HCT116 (cell line): Measurements from ENCODE around the gene GDPD5. TPM values are rescaled to one million over a fixed set of nuclear protein-coding genes. Genes with fewer than 3 reads are reported as not detected.

Experiments
- ATAC-seq: fragments of 200-7000 bp; cut with Tn5 transposase; 2 replicates; pipeline ENCODE4 v1.9.1; 2020; ENCODE audit warnings: mild to moderate bottlenecking, moderate library complexity
- BruUV-seq: library from RNA; stranded (reverse); fragments of 400-500 nt; replicated peaks from 2 replicates; lab custom pipeline; 2021; lab: Mats Ljungman, UMichigan
- CTCF ChIA-PET: fragments of 300-600 bp; sonication (Branson Sonifier 250); formaldehyde crosslinking; loops from one replicate; lab custom pipeline; 2021; ENCODE audit warnings: antibody characterized with exemption; lab: Charles Lee
- POLR2A ChIA-PET: fragments of 300-600, 350-600 bp; sonication (Branson Sonifier 250); formaldehyde crosslinking; loops from one replicate; lab custom pipeline; 2021; ENCODE audit warnings: antibody characterized with exemption; lab: Charles Lee
- RAD21 ChIA-PET, 2 experiments: fragments of 300-600 bp; sonication (Branson Sonifier 250); formaldehyde crosslinking; loops; one replicate each; lab custom pipeline; 2023; ENCODE audit warnings: low total read pairs in 2 of 2; ENCODE audit not compliant: uncharacterized antibody in 2 of 2, unreplicated experiment in 2 of 2, low non-redundant PET in 1 of 2; lab: Charles Lee
- DNase-seq: peaks from one replicate; pipeline ENCODE4 v3.0.0-alpha.2; 2010; ENCODE audit warnings: low read depth, low spot score
- H2AFZ ChIP-seq: fragments of 200-600 bp; shearing (Covaris generic), sonication (generic); 2 replicates; pipeline ENCODE4 v1.6.1; 2017; ENCODE audit warnings: low read depth, mixed run types, mixed read lengths, antibody characterized with exemption, low read length; ENCODE audit not compliant: poor library complexity, severe bottlenecking
- H3K27ac ChIP-seq: 2 replicates; pipeline ENCODE4 v1.5.1; 2012; ENCODE audit warnings: low read depth, low read length
- H3K27me3 ChIP-seq: fragments of 200-600 bp; sonication (generic); 2 replicates; pipeline ENCODE4 v1.6.1; 2016; ENCODE audit warnings: mixed run types, low read length, mixed read lengths; ENCODE audit not compliant: insufficient read depth
- H3K36me3 ChIP-seq, 2 experiments: fragments of 200-500 bp in 1 of 2; fragments of 200-600 bp in 1 of 2; sonication (Bioruptor generic) in 1 of 2; sonication (generic) in 1 of 2; 2 replicates each; pipeline versions ENCODE4 v1.5.1 to v1.6.1; 2014 to 2016; ENCODE audit warnings: low read length in 2 of 2, inconsistent platforms in 1 of 2, mixed read lengths in 1 of 2, mixed run types in 1 of 2; ENCODE audit not compliant: insufficient read depth in 2 of 2, control insufficient read depth in 1 of 2
- H3K4me1 ChIP-seq, 2 experiments: fragments of 200-600 bp in 1 of 2; sonication (generic) in 1 of 2; 2 replicates each; pipeline versions ENCODE4 v1.5.1 to v1.6.1; 2012 to 2017; ENCODE audit warnings: low read length in 2 of 2, inconsistent platforms in 1 of 2, mild to moderate bottlenecking in 1 of 2, mixed read lengths in 1 of 2, mixed run types in 1 of 2, moderate library complexity in 1 of 2; ENCODE audit not compliant: insufficient read depth in 2 of 2, control insufficient read depth in 1 of 2
- H3K4me2 ChIP-seq: fragments of 200-600 bp; sonication (generic); 2 replicates; pipeline ENCODE4 v1.6.1; 2017; ENCODE audit warnings: mixed run types, low read length, mixed read lengths
- H3K4me3 ChIP-seq, 2 experiments: fragments of 200-600 bp in 1 of 2; sonication (generic) in 1 of 2; replicated peaks in 1 of 2; 2 replicates each; pipeline ENCODE4 v1.5.1; 2011 to 2016; ENCODE audit warnings: low read length in 2 of 2, control low read depth in 1 of 2, low read depth in 1 of 2, mild to moderate bottlenecking in 1 of 2, mixed read lengths in 1 of 2, mixed run types in 1 of 2
- H3K79me2 ChIP-seq: fragments of 200-600 bp; sonication (generic); 2 replicates; pipeline ENCODE4 v1.6.1; 2017; ENCODE audit warnings: mild to moderate bottlenecking, mixed run types, low read length, moderate library complexity, mixed read lengths; ENCODE audit not compliant: insufficient read depth
- H3K9ac ChIP-seq: fragments of 200-600 bp; sonication (generic); 2 replicates; pipeline ENCODE4 v1.6.1; 2016; ENCODE audit warnings: low read length, mixed read lengths
- H3K9me2 ChIP-seq: fragments of 200-600 bp; sonication (generic), shearing (Covaris generic); 2 replicates; pipeline ENCODE4 v1.6.1; 2017; ENCODE audit warnings: mixed run types, mild to moderate bottlenecking, moderate library complexity; ENCODE audit not compliant: insufficient read depth
- H3K9me3 ChIP-seq, 2 experiments: fragments of 200-500 bp in 1 of 2; fragments of 200-600 bp in 1 of 2; sonication (Bioruptor generic) in 1 of 2; sonication (generic) in 1 of 2; 2 replicates each; pipeline ENCODE4 v1.6.1; 2014 to 2017; ENCODE audit warnings: low read length in 2 of 2, mixed read lengths in 2 of 2, inconsistent platforms in 1 of 2, low read depth in 1 of 2, mild to moderate bottlenecking in 1 of 2, mixed run types in 1 of 2, moderate library complexity in 1 of 2; ENCODE audit not compliant: control insufficient read depth in 1 of 2, insufficient read depth in 1 of 2
- H4K20me1 ChIP-seq: fragments of 200-600 bp; sonication (generic), shearing (Covaris generic); 2 replicates; pipeline ENCODE4 v1.6.1; 2017; ENCODE audit warnings: mixed run types, mild to moderate bottlenecking, moderate library complexity; ENCODE audit not compliant: insufficient read depth
- CBX3 ChIP-seq: IDR thresholded peaks from 2 replicates; pipeline ENCODE4 v1.6.1; 2012; ENCODE audit warnings: low read depth
- CEBPB ChIP-seq: IDR thresholded peaks from 2 replicates; pipeline ENCODE4 v1.6.1; 2012; ENCODE audit warnings: low read depth
- CTCF ChIP-seq, 3 experiments: fragments of 200-600 bp in 1 of 3; sonication (generic) in 1 of 3; IDR thresholded peaks in 2 of 3; conservative IDR thresholded peaks in 1 of 3; 2 replicates each; pipeline ENCODE4 v1.5.1; 2012 to 2017; ENCODE audit warnings: low read depth in 2 of 3, low read length in 2 of 3, antibody characterized with exemption in 1 of 3, borderline replicate concordance in 1 of 3, control low read depth in 1 of 3, mild to moderate bottlenecking in 1 of 3, mixed read lengths in 1 of 3, mixed run types in 1 of 3, moderate library complexity in 1 of 3; ENCODE audit not compliant: insufficient read depth in 1 of 3
- EZH2 ChIP-seq: fragments of 200-600 bp; sonication (generic); IDR thresholded peaks from 2 replicates; pipeline ENCODE4 v1.6.1; 2017; ENCODE audit warnings: antibody characterized with exemption, mixed run types
- EZH2phosphoT487 ChIP-seq: fragments of 200-600 bp; IDR thresholded peaks from 2 replicates; pipeline ENCODE4 v1.6.1; 2018; ENCODE audit warnings: antibody characterized with exemption, borderline replicate concordance
- POLR2AphosphoS5 ChIP-seq: IDR thresholded peaks from 2 replicates; pipeline ENCODE4 v1.6.1; 2011; ENCODE audit warnings: mild to moderate bottlenecking, low read depth, low read length, moderate library complexity
- SP1 ChIP-seq: IDR thresholded peaks from 2 replicates; pipeline ENCODE4 v1.6.1; 2012; ENCODE audit warnings: low read depth
- SRF ChIP-seq: IDR thresholded peaks from 2 replicates; pipeline ENCODE4 v1.6.1; 2012; ENCODE audit warnings: low read depth
- YY1 ChIP-seq: IDR thresholded peaks from 2 replicates; pipeline ENCODE4 v1.6.1; 2011; ENCODE audit warnings: low read length, low read depth, moderate library complexity, mild to moderate bottlenecking; ENCODE audit not compliant: insufficient replicate concordance; ENCODE audit errors: extremely low read depth
- ZFX ChIP-seq: fragments of 450-650 bp; IDR thresholded peaks from 2 replicates; pipeline ENCODE4 v1.6.1; 2017
- ZNF274 ChIP-seq: fragments of 200-500 bp; sonication (Bioruptor generic); IDR thresholded peaks from 2 replicates; pipeline ENCODE4 v1.6.1; 2014; ENCODE audit warnings: mild to moderate bottlenecking, low read depth, low read length, inconsistent platforms
- intact Hi-C: fragments of 100-400 bp; cut with micrococcal nuclease; formaldehyde crosslinking; loops from 2 replicates; pipeline ENCODE4 v1.10.0; 2022
- total RNA-seq: library from RNA; stranded (reverse); gene quantifications from one replicate; pipeline ENCODE4 v1.2.1, GENCODE V29; 2021; ENCODE audit not compliant: unreplicated experiment

GDPD5 gene
- total RNA-seq, 1 experiment from 2014 or later: 27.5 TPM

- POLR2A ChIA-PET: no interaction called here
- Histone ChIP-seq H3K27me3 (no peaks in the 10 kb centered on the region), H3K9ac (no peak overlapping the region), H3K36me3 (peaks cover 0 to 8% of the 10 kb centered on the region in 2 experiments), H3K4me1 (no peaks in the 10 kb centered on the region; a peak in 1 of 4 replicates), H3K4me3 (no peak overlapping the region), H4K20me1 (no peaks in the 10 kb centered on the region), H3K27ac (no peak overlapping the region), H2AFZ (no peak overlapping the region), H3K9me3 (no peaks in the 10 kb centered on the region), H3K4me2 (no peak overlapping the region), H3K79me2 (no peaks in the 10 kb centered on the region), H3K9me2 (no peaks in the 10 kb centered on the region)
- TF ChIP-seq CTCF (IDR thresholded peaks at IDR 0.05 in 2 of 3, conservative IDR thresholded peaks at IDR 0.05 in 1 of 3; ENCODE audit: borderline replicate concordance in 1 of 3, insufficient read depth in 1 of 3, low read depth in 2 of 3, low read length in 2 of 3): no peak
- TF ChIP-seq ZFX: no peak
- RAD21 ChIA-PET: no interaction called here
- no TSS peak for BruUV-seq
- DNase-seq (no peak), ATAC-seq (no peak)
- intact Hi-C loops: no loop called here
- CTCF ChIA-PET: no interaction called here
Measured at GRCh38 chr11:75424396-75424795, 101.3 kb downstream of the GDPD5 start.

GRCh38 chr11:75423721-75424120 lies 102.0 kb downstream of the GDPD5 start:
- Histone ChIP-seq H3K27me3 (no peaks in the 10 kb centered on the region), H3K9ac (no peak overlapping the region), H3K36me3 (peaks cover 0 to 8% of the 10 kb centered on the region in 2 experiments), H3K4me2 (no peak overlapping the region), H3K9me3 (no peaks in the 10 kb centered on the region), H2AFZ (no peak overlapping the region), H3K4me3 (no peak overlapping the region), H3K9me2 (no peaks in the 10 kb centered on the region), H3K79me2 (no peaks in the 10 kb centered on the region), H3K27ac (no peak overlapping the region), H3K4me1 (no peaks in the 10 kb centered on the region; a peak in 1 of 4 replicates), H4K20me1 (no peaks in the 10 kb centered on the region)
- DNase-seq (no peak), ATAC-seq (no peak)
- ChIA-PET RAD21 (no interaction called here), POLR2A (interaction anchor here (0.8 kb wide), 1 partner anchor 12 kb away, joined by 3 read pairs; no protein-coding TSS in a partner anchor), CTCF (no interaction called here)
- intact Hi-C loops: no loop called here
- TF ChIP-seq SRF (no peak), ZNF274 (no peak), ZFX (no peak), CTCF (IDR thresholded peaks at IDR 0.05 in 2 of 3, conservative IDR thresholded peaks at IDR 0.05 in 1 of 3; ENCODE audit: borderline replicate concordance in 1 of 3, insufficient read depth in 1 of 3, low read depth in 2 of 3, low read length in 2 of 3) (no peak), EZH2 (no peak), CEBPB (no peak), YY1 (no peak), EZH2phosphoT487 (no peak), CBX3 (no peak), SP1 (no peak), POLR2AphosphoS5 (no peak)
- no TSS peak for BruUV-seq
